GM23248 (cell line): Measurements from ENCODE around the gene SCN4A. TPM values are rescaled to one million over a fixed set of nuclear protein-coding genes. Genes with fewer than 3 reads are reported as not detected.
"Not testable (repeated sequence)": the region's sequence is repeated elsewhere in the genome, so short reads cannot be mapped to it uniquely, and the experiment has no call there.

Experiments used
- DNase-seq: peaks from one replicate; pipeline ENCODE4 v3.0.0-alpha.2; 2015
- H2AFZ ChIP-seq: fragments of 200-600 bp; sonication (generic); 2 replicates; pipeline ENCODE4 v1.6.1; 2016; ENCODE audit warnings: antibody characterized with exemption
- H3F3A ChIP-seq: fragments of 200-600 bp; sonication (generic); 2 replicates; pipeline ENCODE4 v1.6.1; 2016; ENCODE audit warnings: mild to moderate bottlenecking, antibody characterized with exemption, mixed run types; ENCODE audit not compliant: insufficient read depth
- H3K27ac ChIP-seq: fragments of 200-600 bp; sonication (generic); 2 replicates; pipeline ENCODE4 v1.5.1; 2016; ENCODE audit warnings: mild to moderate bottlenecking
- H3K27me3 ChIP-seq: fragments of 200-600 bp; sonication (generic); replicated peaks from 2 replicates; pipeline ENCODE4 v1.6.1; 2016; ENCODE audit warnings: mild to moderate bottlenecking; ENCODE audit not compliant: insufficient read depth
- H3K36me3 ChIP-seq: fragments of 200-600 bp; sonication (generic); 2 replicates; pipeline ENCODE4 v1.6.1; 2016; ENCODE audit warnings: low read depth, mild to moderate bottlenecking
- H3K4me1 ChIP-seq: fragments of 200-600 bp; sonication (generic); 2 replicates; pipeline ENCODE4 v1.6.1; 2016; ENCODE audit warnings: mild to moderate bottlenecking; ENCODE audit not compliant: insufficient read depth
- H3K4me2 ChIP-seq: fragments of 200-600 bp; sonication (generic); one replicate; pipeline ENCODE4 v1.6.1; 2016; ENCODE audit warnings: mild to moderate bottlenecking; ENCODE audit not compliant: unreplicated experiment
- H3K4me3 ChIP-seq: fragments of 200-600 bp; sonication (generic); 2 replicates; pipeline ENCODE4 v1.5.1; 2016; ENCODE audit warnings: mild to moderate bottlenecking
- H3K79me2 ChIP-seq: fragments of 200-600 bp; sonication (generic); 2 replicates; pipeline ENCODE4 v1.6.1; 2016; ENCODE audit warnings: mild to moderate bottlenecking; ENCODE audit not compliant: insufficient read depth
- H3K9ac ChIP-seq: fragments of 200-600 bp; sonication (generic); 2 replicates; pipeline ENCODE4 v1.6.1; 2016; ENCODE audit warnings: mild to moderate bottlenecking
- H3K9me2 ChIP-seq: fragments of 200-600 bp; sonication (generic); 2 replicates; pipeline ENCODE4 v1.6.1; 2016; ENCODE audit warnings: mixed run types, mild to moderate bottlenecking, moderate library complexity; ENCODE audit not compliant: insufficient read depth
- H3K9me3 ChIP-seq: fragments of 200-600 bp; sonication (generic); one replicate; pipeline ENCODE4 v1.6.1; 2017; ENCODE audit warnings: low read depth
- H4K20me1 ChIP-seq: fragments of 200-600 bp; sonication (generic); 2 replicates; pipeline ENCODE4 v1.6.0; 2016; ENCODE audit not compliant: insufficient read depth
- WGBS, 2 experiments: methylation state at CpG; one replicate each; pipeline ENCODE4 v1.1.6; 2015 to 2017; ENCODE audit warnings: low lambda C conversion rate in 2 of 2, low coverage in 1 of 2; ENCODE audit errors: missing lambda C conversion rate in 2 of 2; 5-methylcytosine and 5-hydroxymethylcytosine counted together
- in situ Hi-C: fragments of 300-500 bp; cut with MboI; formaldehyde crosslinking; loops from 2 replicates; pipeline ENCODE4 v1.15.0; 2020
- polyA plus RNA-seq: library from polyadenylated mRNA; unstranded; fragments of >200 nt; fragmentation: Nextera tagmentation; extraction: Ambion mirVana; gene quantifications from 2 replicates; pipeline ENCODE4 v1.2.1, GENCODE V29; 2016
- small RNA-seq: library from RNA; depleted of rRNA; stranded (forward); fragments of <200 nt; gene quantifications from one replicate; pipeline ENCODE3, GENCODE V24; 2014; ENCODE audit warnings: low read depth, low replicate concordance
- total RNA-seq: library from RNA; depleted of rRNA; stranded (reverse); fragments of >200 nt; shearing (Covaris generic); gene quantifications from 2 replicates; pipeline ENCODE4 v1.2.3, GENCODE V29; 2014; rRNA removed

Gene SCN4A
- total and polyA plus RNA-seq, 2 experiments from 2014 or later: not detected

DNA sequence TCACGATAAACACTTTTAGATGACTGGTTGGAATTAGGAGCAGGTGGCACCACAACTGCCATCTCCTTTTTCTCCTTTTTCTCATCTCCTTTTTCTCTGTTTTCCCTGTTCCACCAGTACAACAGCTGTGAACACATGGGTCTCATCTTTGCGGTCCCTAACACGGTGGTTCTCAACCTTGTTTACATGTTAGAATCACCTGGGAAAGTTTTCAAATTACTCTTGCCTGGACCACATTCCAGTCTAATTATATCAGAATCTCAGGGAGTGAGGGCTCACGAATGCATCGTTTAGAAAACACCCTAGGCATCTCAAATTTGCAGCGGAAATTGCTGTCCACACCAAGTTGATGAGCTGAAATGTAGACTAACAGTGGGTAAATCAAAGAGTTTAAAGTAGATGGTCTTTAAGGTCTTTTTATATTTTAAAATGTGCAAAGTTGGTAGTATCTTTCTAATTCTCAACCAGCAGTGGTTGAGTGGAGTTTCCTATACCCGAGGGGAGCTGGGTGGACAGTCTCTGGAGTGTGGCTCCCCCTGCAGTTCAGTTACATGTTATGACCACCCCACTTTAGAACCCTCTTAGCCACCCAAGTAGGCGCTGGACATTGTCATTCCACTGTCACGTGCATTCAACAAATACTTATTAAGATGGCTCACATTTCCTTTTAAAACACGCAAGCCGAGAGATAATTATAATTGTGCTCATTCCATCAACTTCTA, 80.2 kb downstream of the SCN4A start:
- H4K20me1 ChIP-seq, H3K36me3 ChIP-seq, H3K27ac ChIP-seq, H3K4me1 ChIP-seq, H3F3A ChIP-seq, H3K4me3 ChIP-seq, H2AFZ ChIP-seq, H3K27me3 ChIP-seq, H3K9ac ChIP-seq, H3K9me3 ChIP-seq, H3K79me2 ChIP-seq, in situ Hi-C loops, H3K9me2 ChIP-seq, H3K4me2 ChIP-seq: not testable (repeated sequence)
- DNase-seq: peak; percentile 15
- 68 to 69% methylated on average over 11 of the region's 11 CpGs for WGBS, 2 experiments

DNA sequence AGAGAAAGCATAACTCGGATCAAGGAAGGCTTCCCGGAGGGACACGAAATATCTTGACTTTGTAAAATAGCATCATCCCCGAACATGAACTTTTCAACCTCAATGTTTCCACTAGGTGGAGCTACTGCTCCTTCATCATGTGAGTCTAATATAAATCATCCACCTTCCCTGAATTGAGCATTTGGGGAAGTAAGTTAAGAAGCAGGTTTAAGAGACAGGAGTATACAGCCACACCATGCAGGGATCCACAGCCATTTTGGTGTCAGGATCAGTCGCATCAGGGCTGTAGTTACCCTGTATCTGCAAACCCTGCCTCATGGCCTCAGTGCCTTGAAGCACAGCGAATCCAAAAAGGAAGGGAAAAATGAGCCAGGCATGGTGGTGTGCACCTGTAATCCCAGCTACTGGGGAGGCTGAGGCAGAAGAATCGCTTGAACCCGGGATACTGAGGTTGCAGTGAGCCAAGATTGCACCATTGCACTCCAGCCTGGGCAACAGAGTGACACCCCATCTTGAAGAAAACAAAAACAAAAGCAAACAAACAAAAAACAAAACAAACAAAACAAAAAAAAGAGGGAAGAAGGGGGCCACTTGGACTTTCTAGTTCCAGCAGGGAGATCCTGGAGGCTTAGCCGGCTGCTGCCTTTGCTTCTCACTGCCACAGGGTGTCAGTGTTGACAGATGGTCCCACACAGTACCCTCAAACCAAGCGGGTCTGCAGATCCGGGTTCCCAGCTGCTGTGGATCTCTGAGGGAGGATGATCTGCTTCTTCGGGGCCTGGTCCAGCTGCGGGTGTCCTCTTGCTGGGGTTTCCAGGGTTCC, 83.5 kb downstream of the SCN4A start:
- H4K20me1 ChIP-seq, H3K36me3 ChIP-seq, H3K27me3 ChIP-seq, H3K27ac ChIP-seq, H3K4me1 ChIP-seq, H3K9me2 ChIP-seq, H3K9ac ChIP-seq, in situ Hi-C loops, H3F3A ChIP-seq, H3K79me2 ChIP-seq, H3K4me2 ChIP-seq, H3K9me3 ChIP-seq: not testable (repeated sequence)
- WGBS, 2 experiments: 8 to 12% methylated on average over 13 of the region's 13 CpGs
- peak overlapping the region; percentile 65; the same call in 1 of the 2 replicates for H2AFZ ChIP-seq
- DNase-seq: peak; percentile 70
- peak overlapping the region; percentile 48; the same call in 1 of the 2 replicates for H3K4me3 ChIP-seq

Small RNA genes lying within 50 kb of the gene (small RNA-seq; reads per million reads assigned to genes)
- not detected for gene AC127029.1
- gene GH1: not detected

Other genes starting within 250 kb of the SCN4A start
- 13.9 and 15.7 TPM in 2 replicates for gene STRADA, start 231.1 kb downstream of the SCN4A start, total RNA-seq
- 21.6 and 22.3 TPM in 2 replicates for gene STRADA, start 231.1 kb downstream of the SCN4A start, polyA plus RNA-seq
- 72.2 and 74.2 TPM in 2 replicates for gene CCDC47, start 199.3 kb downstream of the SCN4A start, total RNA-seq
- gene CCDC47, start 199.3 kb downstream of the SCN4A start, polyA plus RNA-seq: 60.5 and 61.6 TPM in 2 replicates
- 49.6 and 52.6 TPM in 2 replicates for gene DDX42, start 198.7 kb downstream of the SCN4A start, total RNA-seq
- gene DDX42, start 198.7 kb downstream of the SCN4A start, polyA plus RNA-seq: 33.9 and 37.2 TPM in 2 replicates
- gene PSMC5, start 145.5 kb downstream of the SCN4A start, total RNA-seq: 36.2 and 60.5 TPM in 2 replicates
- 178 and 180 TPM in 2 replicates for gene PSMC5, start 145.5 kb downstream of the SCN4A start, polyA plus RNA-seq
- 38.1 and 47.3 TPM in 2 replicates for gene FTSJ3, start 145.3 kb downstream of the SCN4A start, total RNA-seq
- gene FTSJ3, start 145.3 kb downstream of the SCN4A start, polyA plus RNA-seq: 27.6 and 29.2 TPM in 2 replicates
- 85.1 and 88.5 TPM in 2 replicates for gene SMARCD2, start 130.2 kb downstream of the SCN4A start, total RNA-seq
- 28.9 and 29.3 TPM in 2 replicates for gene SMARCD2, start 130.2 kb downstream of the SCN4A start, polyA plus RNA-seq
- gene CSH2, start 99.2 kb downstream of the SCN4A start, total RNA-seq: not detected in 2 replicates
- gene CSH2, start 99.2 kb downstream of the SCN4A start, polyA plus RNA-seq: not detected in 2 replicates
- gene GH2, start 91.0 kb downstream of the SCN4A start, total RNA-seq: not detected in 2 replicates
- gene GH2, start 91.0 kb downstream of the SCN4A start, polyA plus RNA-seq: not detected in 2 replicates
- gene CSH1, start 76.3 kb downstream of the SCN4A start, total RNA-seq: not detected in 2 replicates
- gene CSH1, start 76.3 kb downstream of the SCN4A start, polyA plus RNA-seq: not detected in 2 replicates
- not detected in 2 replicates for gene CSHL1, start 61.7 kb downstream of the SCN4A start, total RNA-seq
- not detected in 2 replicates for gene CSHL1, start 61.7 kb downstream of the SCN4A start, polyA plus RNA-seq
- not detected in 2 replicates for gene GH1, start 54.1 kb downstream of the SCN4A start, total RNA-seq
- not detected in 2 replicates for gene GH1, start 54.1 kb downstream of the SCN4A start, polyA plus RNA-seq
- gene CD79B, start 40.6 kb downstream of the SCN4A start, total RNA-seq: not detected in 2 replicates
- not detected in 2 replicates for gene CD79B, start 40.6 kb downstream of the SCN4A start, polyA plus RNA-seq
- gene PRR29, start 25.4 kb upstream of the SCN4A start, total RNA-seq: not detected in 2 replicates
- 0.47 TPM in 1 of 2 replicates, not detected in the other for gene PRR29, start 25.4 kb upstream of the SCN4A start, polyA plus RNA-seq
- gene ICAM2, start 47.7 kb upstream of the SCN4A start, total RNA-seq: 0.97 and 3.4 TPM in 2 replicates
- 0.94 and 1.3 TPM in 2 replicates for gene ICAM2, start 47.7 kb upstream of the SCN4A start, polyA plus RNA-seq
- gene ERN1, start 157.2 kb upstream of the SCN4A start, total RNA-seq: 5.7 and 5.8 TPM in 2 replicates
- gene ERN1, start 157.2 kb upstream of the SCN4A start, polyA plus RNA-seq: 9.9 and 13.7 TPM in 2 replicates